B cell (primary cell): Measurements from ENCODE around the gene CDHR3. TPM values are rescaled to one million over a fixed set of nuclear protein-coding genes. Genes with fewer than 3 reads are reported as not detected.

Source experiments
- ATAC-seq: fragments of 200-7000 bp; cut with Tn5 transposase; one replicate; pipeline ENCODE4 v1.10.0; 2021; ENCODE audit warnings: low read depth, mild to moderate bottlenecking, moderate number of reproducible peaks, moderate library complexity
- CTCF ChIA-PET: fragments of 350-600 bp; sonication (Branson Sonifier 250); formaldehyde crosslinking; loops from one replicate; lab custom pipeline; 2021; ENCODE audit warnings: antibody characterized with exemption, inconsistent platforms; lab: Charles Lee
- POLR2A ChIA-PET: fragments of 350-600 bp; sonication (Branson Sonifier 250); formaldehyde crosslinking; loops from one replicate; lab custom pipeline; 2021; ENCODE audit warnings: antibody characterized with exemption; lab: Charles Lee
- DNase-seq: peaks from one replicate; pipeline ENCODE4 v3.0.0; 2013
- H2AFZ ChIP-seq: 2 replicates; pipeline ENCODE4 v1.6.1; 2012; ENCODE audit warnings: mild to moderate bottlenecking, low read depth, low read length; ENCODE audit not compliant: insufficient read depth, poor library complexity, severe bottlenecking
- H3K27ac ChIP-seq, 2 donors: 1 replicate in 1 of 2; 2 replicates in 1 of 2; pipeline ENCODE4 v1.5.1; 2012 to 2013; ENCODE audit warnings: low read length in 2 of 2, mild to moderate bottlenecking in 2 of 2, moderate library complexity in 1 of 2
- H3K27me3 ChIP-seq, 4 experiments: fragments of 200-600 bp in 1 of 4; sonication (generic) in 1 of 4; replicated peaks in 1 of 4; 1 replicate in 2 of 4; 2 replicates in 2 of 4; pipeline versions ENCODE4 v1.6.1 to v1.7.0; 2013 to 2016; ENCODE audit warnings: low read length in 3 of 4, mild to moderate bottlenecking in 2 of 4, mixed read lengths in 1 of 4, moderate library complexity in 1 of 4; ENCODE audit not compliant: insufficient read depth in 4 of 4, control insufficient read depth in 3 of 4; ENCODE audit errors: control extremely low read depth in 1 of 4
- H3K36me3 ChIP-seq, 2 experiments: replicated peaks in 1 of 2; 1 replicate in 1 of 2; 2 replicates in 1 of 2; pipeline versions ENCODE4 v1.6.1 to v1.7.1; 2013; ENCODE audit warnings: low read length in 1 of 2; ENCODE audit not compliant: insufficient read depth in 2 of 2, control insufficient read depth in 1 of 2; ENCODE audit errors: control extremely low read depth in 1 of 2, extremely low read depth in 1 of 2
- H3K4me1 ChIP-seq, 2 donors: fragments of 200-600 bp in 1 of 2; sonication (generic) in 1 of 2; 1 replicate in 1 of 2; 2 replicates in 1 of 2; pipeline versions ENCODE4 v1.5.1 to v1.6.1; 2013 to 2017; ENCODE audit warnings: low read length in 2 of 2; ENCODE audit not compliant: control insufficient read depth in 2 of 2, insufficient read depth in 2 of 2
- H3K4me2 ChIP-seq: replicated peaks from 2 replicates; pipeline ENCODE3; 2012; ENCODE audit warnings: mild to moderate bottlenecking, low read depth, low read length; ENCODE audit not compliant: poor library complexity, severe bottlenecking
- H3K4me3 ChIP-seq, 5 experiments: fragments of 200-600 bp in 1 of 5; sonication (generic) in 1 of 5; 1 replicate in 3 of 5; 2 replicates in 2 of 5; pipeline versions ENCODE4 v1.5.1 to v1.7.0; 2011 to 2016; ENCODE audit warnings: low read length in 4 of 5, mild to moderate bottlenecking in 4 of 5, low read depth in 2 of 5, control low read depth in 1 of 5, moderate library complexity in 1 of 5; ENCODE audit not compliant: insufficient read depth in 1 of 5; ENCODE audit errors: control extremely low read depth in 1 of 5, extremely low read depth in 1 of 5
- H3K79me2 ChIP-seq: fragments of 200-600 bp; sonication (generic); one replicate; pipeline ENCODE4 v1.6.0; 2016; ENCODE audit warnings: low read length; ENCODE audit not compliant: control insufficient read depth, insufficient read depth
- H3K9ac ChIP-seq: fragments of 200-600 bp; sonication (generic); 2 replicates; pipeline ENCODE4 v1.6.1; 2017; ENCODE audit warnings: mild to moderate bottlenecking, low read length, moderate library complexity
- H3K9me3 ChIP-seq, 3 donors: one replicate each; pipeline versions ENCODE4 v1.6.1 to v1.7.1; 2013; ENCODE audit warnings: low read length in 2 of 3; ENCODE audit not compliant: control insufficient read depth in 2 of 3, insufficient read depth in 1 of 3; ENCODE audit errors: control extremely low read depth in 1 of 3
- H4K20me1 ChIP-seq: 2 replicates; pipeline ENCODE4 v1.6.0; 2012; ENCODE audit warnings: mild to moderate bottlenecking, low read length; ENCODE audit not compliant: insufficient read depth, control insufficient read depth, poor library complexity, severe bottlenecking
- H3K27ac Mint-ChIP-seq: one replicate; pipeline ENCODE4 v1.8.0; 2021; ENCODE audit warnings: mixed read lengths
- H3K27me3 Mint-ChIP-seq: one replicate; pipeline ENCODE4 v1.8.0; 2021; ENCODE audit warnings: mixed read lengths
- H3K4me1 Mint-ChIP-seq: one replicate; pipeline ENCODE4 v1.8.0; 2021; ENCODE audit warnings: mixed read lengths
- H3K4me3 Mint-ChIP-seq: one replicate; pipeline ENCODE4 v1.8.0; 2021; ENCODE audit warnings: mixed read lengths
- H3K9me3 Mint-ChIP-seq: one replicate; pipeline ENCODE4 v1.8.0; 2022; ENCODE audit warnings: mixed read lengths; ENCODE audit not compliant: insufficient read depth
- CTCF ChIP-seq: fragments of 200-600 bp; IDR thresholded peaks from one replicate; pipeline ENCODE4 v1.8.0; 2022; ENCODE audit warnings: antibody characterized with exemption, mild to moderate bottlenecking
- EZH2 ChIP-seq: IDR thresholded peaks from 2 replicates; pipeline ENCODE4 v1.6.1; 2012; ENCODE audit warnings: borderline replicate concordance, low read depth, mild to moderate bottlenecking, moderate library complexity, low read length; ENCODE audit not compliant: insufficient read depth, poor library complexity, severe bottlenecking
- WGBS: methylation state at CpG from one replicate; pipeline ENCODE4 v1.1.5; 2013; ENCODE audit warnings: missing lambda C conversion rate; ENCODE audit not compliant: insufficient coverage; 5-methylcytosine and 5-hydroxymethylcytosine counted together
- intact Hi-C: fragments of 100-400 bp; cut with micrococcal nuclease; formaldehyde crosslinking; loops from one replicate; pipeline ENCODE4 v1.10.0; 2022
- polyA plus RNA-seq: library from polyadenylated mRNA; depleted of rRNA; stranded (reverse); fragments of >200 nt; gene quantifications from 2 replicates; pipeline ENCODE4 v1.2.3, GENCODE V29; 2012
- total RNA-seq, 2 donors: library from RNA; stranded (reverse); fragments of 120-200 nt in 1 of 2; gene quantifications; 1 replicate in 1 of 2; 2 replicates in 1 of 2; pipeline versions ENCODE4 v1.2.3 to v1.2.4, GENCODE V29; 2013 to 2022

CDHR3 gene
- total and polyA plus RNA-seq, 2 donors (not counting 1 experiment from before 2014, with no cell fraction given), result 0.34 to 2.6 TPM

- no peak overlapping the region for H3K4me3 ChIP-seq
- peak overlapping the region; percentile 38 for H2AFZ ChIP-seq
- H3K79me2 ChIP-seq, result no peaks in the 10 kb centered on the region
- Mint-ChIP-seq H3K27me3 (peaks cover 17% of the 10 kb centered on the region), H3K4me1 (peaks cover 10% of the 10 kb centered on the region), H3K27ac (no peak overlapping the region), H3K9me3 (no peaks in the 10 kb centered on the region), H3K4me3 (no peak overlapping the region)
- intact Hi-C loops, result no loop called here
- WGBS, result 0% methylated on average over 4 of the region's 7 CpGs
- ChIA-PET CTCF (no interaction called here), POLR2A (no interaction called here)
- ATAC-seq (no peak), DNase-seq (no peak)
- peaks cover 3 to 4% of the 10 kb centered on the region in 2 donors for H3K4me1 ChIP-seq
- H3K27me3 ChIP-seq, result peaks cover 0 to 6% (median 3%) of the 10 kb centered on the region in 4 experiments
- no peaks in the 10 kb centered on the region for H3K9me3 ChIP-seq
- no peaks in the 10 kb centered on the region for H4K20me1 ChIP-seq
- TF ChIP-seq EZH2 (no peak), CTCF (no peak)
- no peaks in the 10 kb centered on the region for H3K36me3 ChIP-seq
- no peak overlapping the region for H3K9ac ChIP-seq
- no peak overlapping the region for H3K27ac ChIP-seq
- H3K4me2 ChIP-seq, result peak overlapping the region; percentile 35
Measured at GRCh38 chr7:105992905-105993304, 29.8 kb downstream of the CDHR3 start.

GRCh38 chr7:105996860-105997737 lies 34.0 kb downstream of the CDHR3 start:
- ATAC-seq (no peak), DNase-seq (no peak)
- intact Hi-C loops, result no loop called here
- no peaks in the 10 kb centered on the region for H3K9me3 ChIP-seq
- H3K4me2 ChIP-seq, result no peak overlapping the region
- TF ChIP-seq EZH2 (no peak), CTCF (no peak)
- no peak overlapping the region for H3K4me3 ChIP-seq
- Mint-ChIP-seq H3K27ac (no peak overlapping the region), H3K9me3 (no peaks in the 10 kb centered on the region), H3K27me3 (peaks cover 13% of the 10 kb centered on the region), H3K4me1 (peaks cover 10% of the 10 kb centered on the region), H3K4me3 (no peak overlapping the region)
- no peak overlapping the region for H3K27ac ChIP-seq
- H3K9ac ChIP-seq, result no peak overlapping the region
- H3K36me3 ChIP-seq, result no peaks in the 10 kb centered on the region
- POLR2A ChIA-PET, result no interaction called here
- no peaks in the 10 kb centered on the region for H3K79me2 ChIP-seq
- no peak overlapping the region for H2AFZ ChIP-seq
- H3K4me1 ChIP-seq, result peaks cover 3 to 4% of the 10 kb centered on the region in 2 donors
- peaks cover 0 to 2% (median 1%) of the 10 kb centered on the region in 4 experiments for H3K27me3 ChIP-seq
- 76% methylated on average over 4 of the region's 5 CpGs for WGBS
- CTCF ChIA-PET, result interaction anchor here (1.5 kb wide), 1 partner anchor 8 kb away, joined by 3 read pairs; no protein-coding TSS in a partner anchor
- no peaks in the 10 kb centered on the region for H4K20me1 ChIP-seq
